Glomerular visceral epithelial cell (primary cell): ENCODE data around the gene OSBPL10.
"Not testable (repeated sequence)": the region's sequence is repeated elsewhere in the genome, so short reads cannot be mapped to it uniquely, and the experiment has no call there.

Experiments used
- DNase-seq: peaks from one replicate; pipeline ENCODE4 v3.0.0-alpha.2; 2016; ENCODE audit errors: extremely low spot score

The OSBPL10 gene

GRCh38 chr3:31981206-31982181, at the start of gene OSBPL10, which contains the start of gene ZNF860:
Gene OSBPL10 (minus strand): TSS chr3:31981262. CDS start chr3:31981179, 83 bp downstream.
Gene ZNF860 (plus strand): TSS chr3:31981750. CDS start chr3:31989080, 7,330 bp downstream.
- peak; percentile 97 for DNase-seq

- no peak for DNase-seq
Observed at GRCh38 chr3:32026593-32026992, 45.5 kb upstream of the OSBPL10 start.

GRCh38 chr3:32022947-32023346, 41.9 kb upstream of the OSBPL10 start:
- DNase-seq = no peak

GRCh38 chr3:32021748-32022147, 40.7 kb upstream of the OSBPL10 start:
- DNase-seq = no peak

GRCh38 chr3:32021155-32021554, 40.1 kb upstream of the OSBPL10 start:
- DNase-seq = no peak

GRCh38 chr3:32018757-32019564, 37.9 kb upstream of the OSBPL10 start:
- DNase-seq = peak; percentile 31

GRCh38 chr3:32017286-32017685, 36.2 kb upstream of the OSBPL10 start:
- DNase-seq = no peak

GRCh38 chr3:32015638-32016037, 34.6 kb upstream of the OSBPL10 start:
- not testable (repeated sequence) for DNase-seq

- DNase-seq = not testable (repeated sequence)
Observed at GRCh38 chr3:32010699-32011098, 29.6 kb upstream of the OSBPL10 start.

- no peak for DNase-seq
Observed at GRCh38 chr3:32009957-32010356, 28.9 kb upstream of the OSBPL10 start.

GRCh38 chr3:32009101-32009500, 28.0 kb upstream of the OSBPL10 start:
- peak; percentile 15 for DNase-seq

- no peak for DNase-seq
Observed at GRCh38 chr3:32004113-32004765, 23.2 kb upstream of the OSBPL10 start.

- no peak for DNase-seq
Observed at GRCh38 chr3:32003380-32003779, 22.3 kb upstream of the OSBPL10 start.

- DNase-seq = no peak
Observed at GRCh38 chr3:32002561-32003368, 21.7 kb upstream of the OSBPL10 start.

- no peak for DNase-seq
Observed at GRCh38 chr3:32000877-32001276, 19.8 kb upstream of the OSBPL10 start.

GRCh38 chr3:31999907-32000439, 18.9 kb upstream of the OSBPL10 start:
- DNase-seq = no peak

- no peak for DNase-seq
Observed at GRCh38 chr3:31997500-31997899, 16.4 kb upstream of the OSBPL10 start.

GRCh38 chr3:31996195-31996594, 15.1 kb upstream of the OSBPL10 start:
- no peak for DNase-seq

- not testable (repeated sequence) for DNase-seq
Observed at GRCh38 chr3:31995026-31995425, 14.0 kb upstream of the OSBPL10 start.

- DNase-seq = no peak
Observed at GRCh38 chr3:31993843-31994242, 12.8 kb upstream of the OSBPL10 start.

GRCh38 chr3:31992995-31993394, 11.9 kb upstream of the OSBPL10 start:
- not testable (repeated sequence) for DNase-seq
